Stimulated activated CD8-positive, alpha-beta memory T cell treated with anti-CD3 and anti-CD28 coated beads, Interleukin-15, amount 100 ng/mL, for 4 hours (primary cell): ENCODE results near the gene SMARCD2.
"Not testable (repeated sequence)": the region's sequence is repeated elsewhere in the genome, so short reads cannot be mapped to it uniquely, and the experiment has no call there.

ENCODE experiments used
- DNase-seq, 2 donors: peaks; one replicate each; pipeline ENCODE4 v3.0.0-alpha.2; 2020; ENCODE audit warnings: low read depth in 2 of 2

Gene SMARCD2

DNA sequence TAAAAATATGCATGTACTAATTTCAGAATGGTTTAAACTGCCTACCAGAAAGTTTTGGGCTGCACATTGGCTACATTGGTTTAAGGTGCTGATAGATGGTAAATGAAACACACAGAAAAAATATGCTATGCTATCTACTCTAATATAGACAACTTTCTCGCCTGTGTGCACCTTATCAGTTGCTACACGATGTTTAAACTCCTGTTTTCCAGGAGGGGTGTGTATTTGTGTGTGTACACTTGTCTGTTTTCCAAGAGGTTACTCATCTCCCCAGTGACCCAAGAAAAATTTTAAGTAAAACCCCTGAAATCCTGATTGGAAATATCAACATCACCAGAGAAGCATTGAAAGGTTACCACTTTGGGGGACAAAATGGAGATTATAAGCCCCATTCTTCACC lies 36.9 kb downstream of the SMARCD2 start:
- DNase-seq: no peak

- no peak for DNase-seq
These were observed 38.2 kb downstream of the SMARCD2 start for GRCh38 chr17:63804328-63804727.

- DNase-seq: no peak
These were observed 41.7 kb downstream of the SMARCD2 start for GRCh38 chr17:63800783-63801182.

GRCh38 chr17:63798572-63799106 lies 43.8 kb downstream of the SMARCD2 start:
- no peak for DNase-seq

DNA sequence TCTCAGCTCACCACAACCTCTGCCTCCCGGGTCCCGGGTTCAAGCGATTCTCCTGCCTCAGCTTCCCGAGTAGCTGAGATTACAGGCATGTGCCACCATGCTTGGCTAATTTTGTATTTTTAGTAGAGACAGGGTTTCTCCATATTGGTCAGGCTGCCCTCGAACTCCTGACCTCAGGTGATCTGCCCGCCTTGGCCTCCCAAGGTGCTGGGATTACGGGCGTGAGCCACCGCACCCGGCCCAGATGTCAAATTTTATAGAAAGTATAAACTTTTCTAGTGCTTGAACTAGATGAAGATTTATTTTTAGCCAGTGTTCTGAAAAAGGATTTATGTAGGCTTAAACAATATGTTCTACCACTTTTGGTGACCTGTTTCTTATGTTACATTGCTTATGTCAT lies 46.1 kb downstream of the SMARCD2 start:
- DNase-seq: not testable (repeated sequence)

GRCh38 chr17:63792055-63792729 lies 50.3 kb downstream of the SMARCD2 start:
- no peak for DNase-seq

DNA sequence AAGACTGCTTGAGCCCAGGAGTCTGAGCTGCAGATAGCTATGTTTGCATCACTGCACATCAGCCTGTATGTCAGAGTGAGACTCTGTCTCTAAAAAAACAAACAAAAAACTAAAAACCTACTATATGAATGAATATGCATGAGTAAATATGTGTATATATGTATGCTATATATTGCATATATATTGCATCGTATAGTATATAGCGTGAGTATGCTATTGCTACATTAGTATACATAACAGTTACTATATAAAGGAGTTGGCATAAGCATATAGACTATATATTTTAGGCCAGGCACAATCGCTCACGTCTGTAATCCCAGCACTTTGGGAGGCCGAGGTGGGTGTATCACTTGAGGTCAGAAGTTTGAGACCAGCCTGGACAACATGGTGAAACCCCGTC lies 52.4 kb downstream of the SMARCD2 start:
- DNase-seq: no peak

- DNase-seq: no peak
These were observed 55.3 kb downstream of the SMARCD2 start for GRCh38 chr17:63786971-63787711.

DNA sequence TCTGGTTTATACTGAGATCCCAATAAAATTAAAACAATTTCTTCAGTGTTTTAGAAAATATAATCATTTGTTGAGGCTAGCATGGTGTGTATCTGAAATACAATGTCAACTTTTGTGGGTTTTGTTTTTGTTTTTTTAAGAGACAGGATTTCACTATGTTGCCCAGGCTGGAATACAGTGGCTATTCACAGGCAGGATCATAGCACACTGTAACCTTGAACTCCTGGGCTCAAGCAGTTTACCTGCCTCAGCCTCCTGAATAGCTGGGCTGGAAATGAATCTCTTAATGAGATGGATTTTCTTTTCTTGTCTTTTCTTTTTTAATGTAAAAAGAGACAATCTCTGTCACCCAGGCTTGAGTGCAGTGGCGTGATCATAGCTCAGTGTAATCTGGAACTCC lies 56.4 kb downstream of the SMARCD2 start:
- DNase-seq: no peak

DNA sequence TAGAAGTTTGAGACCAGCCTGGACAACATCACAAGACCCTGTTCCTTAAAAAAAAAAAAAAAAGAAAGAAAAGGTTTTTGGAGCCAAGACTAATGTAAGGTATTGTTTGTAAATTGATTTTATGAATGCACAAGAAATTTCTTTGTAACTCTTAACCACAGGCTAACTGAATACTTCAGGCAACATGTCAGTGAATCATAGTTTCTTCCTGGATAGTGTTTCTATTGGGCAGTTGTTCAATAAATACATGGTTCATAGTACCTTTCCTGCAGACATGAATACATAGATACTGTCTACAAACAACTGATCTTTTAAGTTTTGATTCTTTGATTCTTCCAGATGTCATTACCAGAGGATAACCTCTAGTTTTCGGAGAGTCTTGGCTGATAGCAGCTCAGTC lies 56.9 kb downstream of the SMARCD2 start:
- DNase-seq: no peak

DNA sequence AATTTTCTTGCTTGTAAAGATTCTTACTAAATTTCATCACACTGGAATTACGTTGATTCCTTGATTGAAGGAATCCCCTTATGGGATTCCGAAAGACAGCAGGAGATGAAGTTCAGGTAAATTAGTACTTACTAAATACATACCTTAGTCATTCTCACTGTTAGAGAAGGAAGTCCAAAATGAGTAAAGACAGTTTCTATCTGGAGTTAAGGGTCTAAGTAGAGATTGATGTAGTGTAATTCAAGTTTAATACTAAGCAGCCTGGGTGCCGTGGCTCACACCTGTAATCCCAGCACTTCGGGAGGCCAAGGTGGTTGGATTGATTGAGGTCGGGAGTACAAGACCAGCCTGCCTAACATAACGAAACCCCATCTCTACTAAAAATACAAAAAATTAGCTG lies 59.0 kb downstream of the SMARCD2 start:
- DNase-seq: no peak
